ENCODE measurements around the gene BICC1. TPM values are rescaled to one million over a fixed set of nuclear protein-coding genes. Genes with fewer than 3 reads are reported as not detected.
A peak's percentile ranks its signal among the peaks of the same experiment; 100 is the strongest.

Gene BICC1
- total and polyA plus RNA-seq, 2 of the 13 experiments (the other 11 are each of a cell fraction or from before 2014, with no cell fraction given): 0.18 to 1.5 TPM

GRCh38 chr10:58544135-58544534 is 31.5 kb downstream of the BICC1 start:
- Histone ChIP-seq H4K20me1 (ENCODE audit: insufficient read depth, low read length) (no peaks in the 10 kb centered on the region), H2AFZ (ENCODE audit: low read length) (no peak overlapping the region), H3K9me3 (ENCODE audit: low read length) (no peaks in the 10 kb centered on the region), H3K79me2 (ENCODE audit: insufficient read depth, low read length) (peaks cover 2% of the 10 kb centered on the region), H3K4me2 (ENCODE audit: low read depth, low read length) (no peak overlapping the region), H3K27me3 (ENCODE audit: control insufficient read depth in 1 of 2, insufficient read depth in 2 of 2, low read length in 2 of 2) (no peaks in the 10 kb centered on the region), H3K36me3 (replicated peaks in 1 of 2; ENCODE audit: control insufficient read depth in 1 of 2, insufficient read depth in 2 of 2, low read length in 2 of 2) (no peaks in the 10 kb centered on the region), H3K9ac (ENCODE audit: insufficient read depth, low read depth, low read length) (no peak overlapping the region), H3K4me3 (replicated peaks in 1 of 3; ENCODE audit: insufficient read depth in 1 of 3, low read depth in 2 of 3, low read length in 3 of 3) (no peak overlapping the region), H3K4me1 (ENCODE audit: insufficient read depth, low read length) (no peaks in the 10 kb centered on the region), H3K27ac (ENCODE audit: extremely low read length, insufficient read depth, low read length) (no peak overlapping the region)
- ChIA-PET CTCF (ENCODE audit: low intra/inter-chr PET ratio, low total read pairs) (no interaction called here), POLR2A (no interaction called here)
- BruUV-seq (replicated peaks): no TSS peak
- intact Hi-C loops (cut with micrococcal nuclease; ENCODE audit: unreplicated experiment) (no loop called here), in situ Hi-C loops (cut with HindIII; ENCODE audit: extremely low pct_ligation_motif_present, low pct_unique_long_range_greater_than_20kb) (no loop called here)
- 62% methylated on average over 1 of the region's 1 CpG for WGBS (ENCODE audit: low lambda C conversion rate)
- ATAC-seq: no peak
- no peak for FAIRE-seq
- DNase-seq (ENCODE audit: low spot score): no peak
- TF ChIP-seq MAFK (conservative IDR thresholded peaks at IDR 0.05 in 1 of 2, IDR thresholded peaks at IDR 0.05 in 1 of 2; ENCODE audit: low read length in 2 of 2) (peak; percentile 76 to 92), XBP1 (CRISPR knock-in tag; IDR thresholded peaks at IDR 0.05) (no peak), MAFF (IDR thresholded peaks at IDR 0.05; ENCODE audit: low read depth, low read length) (peak; percentile 88)

- no peak overlapping the region for H2AFZ ChIP-seq (ENCODE audit: low read length)
- 80% methylated on average over 4 of the region's 4 CpGs for WGBS (ENCODE audit: low lambda C conversion rate)
- ATAC-seq: no peak
- H3K4me3 ChIP-seq (replicated peaks in 1 of 3; ENCODE audit: insufficient read depth in 1 of 3, low read depth in 2 of 3, low read length in 3 of 3): no peak overlapping the region
- intact Hi-C loops (cut with micrococcal nuclease; ENCODE audit: unreplicated experiment) (no loop called here), in situ Hi-C loops (cut with HindIII; ENCODE audit: extremely low pct_ligation_motif_present, low pct_unique_long_range_greater_than_20kb) (no loop called here)
- no peak overlapping the region for H3K9ac ChIP-seq (ENCODE audit: insufficient read depth, low read depth, low read length)
- H3K79me2 ChIP-seq (ENCODE audit: insufficient read depth, low read length): peaks cover 2% of the 10 kb centered on the region
- no peak for DNase-seq (ENCODE audit: low spot score)
- H4K20me1 ChIP-seq (ENCODE audit: insufficient read depth, low read length): no peaks in the 10 kb centered on the region
- H3K9me3 ChIP-seq (ENCODE audit: low read length): no peaks in the 10 kb centered on the region
- no peak overlapping the region for H3K4me2 ChIP-seq (ENCODE audit: low read depth, low read length)
- no peaks in the 10 kb centered on the region for H3K36me3 ChIP-seq (replicated peaks in 1 of 2; ENCODE audit: control insufficient read depth in 1 of 2, insufficient read depth in 2 of 2, low read length in 2 of 2)
- H3K27ac ChIP-seq (ENCODE audit: extremely low read length, insufficient read depth, low read length): no peak overlapping the region
- no TSS peak for BruUV-seq (replicated peaks)
- H3K27me3 ChIP-seq (ENCODE audit: control insufficient read depth in 1 of 2, insufficient read depth in 2 of 2, low read length in 2 of 2): no peaks in the 10 kb centered on the region
- no peaks in the 10 kb centered on the region for H3K4me1 ChIP-seq (ENCODE audit: insufficient read depth, low read length)
- no peak for FAIRE-seq
- ChIA-PET POLR2A (no interaction called here), CTCF (ENCODE audit: low intra/inter-chr PET ratio, low total read pairs) (no interaction called here)
- TF ChIP-seq BORCS8-MEF2B (CRISPR knock-in tag; IDR thresholded peaks at IDR 0.05) (no peak), ZFP62 (CRISPR knock-in tag; IDR thresholded peaks at IDR 0.05) (no peak), FOXK1 (CRISPR knock-in tag; IDR thresholded peaks at IDR 0.05; ENCODE audit: borderline replicate concordance, low read depth) (no peak), ZNF33A (CRISPR knock-in tag; IDR thresholded peaks at IDR 0.05; ENCODE audit: borderline replicate concordance) (no peak), FOXA1 (IDR thresholded peaks at IDR 0.05) (no peak), FOXA1 (CRISPR knock-in tag; IDR thresholded peaks at IDR 0.05) (no peak), PPARG (CRISPR knock-in tag; conservative IDR thresholded peaks at IDR 0.05) (no peak), NKX3-1 (CRISPR knock-in tag; IDR thresholded peaks at IDR 0.05) (no peak), ZNF20 (CRISPR knock-in tag; IDR thresholded peaks at IDR 0.05) (no peak), ZBTB8A (CRISPR knock-in tag; IDR thresholded peaks at IDR 0.05; ENCODE audit: borderline replicate concordance, low read depth) (no peak), ZNF34 (CRISPR knock-in tag; IDR thresholded peaks at IDR 0.05; ENCODE audit: borderline replicate concordance) (no peak), HIC2 (CRISPR knock-in tag; IDR thresholded peaks at IDR 0.05; ENCODE audit: low read depth) (no peak), HOXA9 (CRISPR knock-in tag; IDR thresholded peaks at IDR 0.05; ENCODE audit: borderline replicate concordance) (no peak), MATR3 (CRISPR knock-in tag; IDR thresholded peaks at IDR 0.05) (no peak), CEBPG (CRISPR knock-in tag; IDR thresholded peaks at IDR 0.05) (no peak), MEIS2 (CRISPR knock-in tag; IDR thresholded peaks at IDR 0.05) (no peak), PLRG1 (conservative IDR thresholded peaks at IDR 0.05) (no peak), THAP8 (CRISPR knock-in tag; IDR thresholded peaks at IDR 0.05; ENCODE audit: borderline replicate concordance) (no peak)
Observed at GRCh38 chr10:58545427-58545826, 32.8 kb downstream of the BICC1 start.
